Gastroesophageal sphincter (tissue), 4 donors: ENCODE measurements around the gene LOXHD1. TPM values are rescaled to one million over a fixed set of nuclear protein-coding genes. Genes with fewer than 3 reads are reported as not detected.

Experiments used
- ATAC-seq: fragments of 150-250 bp; one replicate; pipeline ENCODE4 v1.9.1; 2016; ENCODE audit warnings: mild to moderate bottlenecking, moderate library complexity
- H3K27ac ChIP-seq, 4 donors: fragments of 200-600 bp; sonication (generic) in 3 of 4; 1 replicate in 3 of 4; 2 replicates in 1 of 4; pipeline ENCODE4 v1.5.1; 2016 to 2019
- H3K27me3 ChIP-seq: fragments of 200-600 bp; sonication (generic); one replicate; pipeline ENCODE4 v1.5.1; 2019
- H3K36me3 ChIP-seq, 2 donors: fragments of 200-600 bp; sonication (generic); one replicate each; pipeline ENCODE4 v1.5.1; 2019; ENCODE audit warnings: control low read depth in 1 of 2
- H3K4me1 ChIP-seq, 3 donors: fragments of 200-600 bp; sonication (generic); 1 replicate in 2 of 3; 2 replicates in 1 of 3; pipeline ENCODE4 v1.5.1; 2016 to 2019; ENCODE audit warnings: control low read depth in 2 of 3
- H3K4me3 ChIP-seq, 2 donors: fragments of 200-600 bp; sonication (generic); one replicate each; pipeline ENCODE4 v1.5.1; 2019; ENCODE audit warnings: mild to moderate bottlenecking in 1 of 2, moderate library complexity in 1 of 2
- H3K9me3 ChIP-seq, 3 donors: fragments of 200-600 bp; sonication (generic); one replicate each; pipeline ENCODE4 v1.5.1; 2017 to 2019; ENCODE audit warnings: control low read depth in 2 of 3
- EP300 ChIP-seq: sonication (generic); formaldehyde crosslinking; IDR thresholded peaks from one replicate; pipeline ENCODE4 v1.6.1; 2017; ENCODE audit warnings: antibody characterized with exemption, mild to moderate bottlenecking
- POLR2A ChIP-seq, 2 donors: fragments of 450-650 bp; IDR thresholded peaks; one replicate each; pipeline ENCODE4 v1.6.1; 2017; ENCODE audit warnings: antibody characterized with exemption in 2 of 2, mild to moderate bottlenecking in 2 of 2, moderate library complexity in 1 of 2
- POLR2AphosphoS5 ChIP-seq: sonication (generic); formaldehyde crosslinking; IDR thresholded peaks from one replicate; pipeline ENCODE4 v1.6.1; 2017; ENCODE audit warnings: antibody characterized with exemption
- WGBS, 2 donors: methylation state at CpG; one replicate each; pipeline ENCODE4 v1.1.5; 2018; ENCODE audit warnings: low coverage in 1 of 2; 5-methylcytosine and 5-hydroxymethylcytosine counted together
- total RNA-seq, 4 donors: library from RNA; depleted of rRNA; stranded (reverse); fragments of >200 nt; gene quantifications; one replicate each; pipeline ENCODE4 v1.1.0, GENCODE V29; 2016
- TF ChIP-seq, protein P1 (sequence below), 4 experiments: fragments of 200-600 bp in 2 of 4; fragments of 450-650 bp in 2 of 4; sonication (generic) in 1 of 4; IDR thresholded peaks; one replicate each; pipeline ENCODE4 v1.5.1; 2017 to 2019; ENCODE audit warnings: antibody characterized with exemption in 4 of 4, mild to moderate bottlenecking in 2 of 4, moderate library complexity in 2 of 4

Gene LOXHD1
- total RNA-seq, 4 donors from 2014 or later: 0.15 to 0.27 TPM; not detected in 2

DNA sequence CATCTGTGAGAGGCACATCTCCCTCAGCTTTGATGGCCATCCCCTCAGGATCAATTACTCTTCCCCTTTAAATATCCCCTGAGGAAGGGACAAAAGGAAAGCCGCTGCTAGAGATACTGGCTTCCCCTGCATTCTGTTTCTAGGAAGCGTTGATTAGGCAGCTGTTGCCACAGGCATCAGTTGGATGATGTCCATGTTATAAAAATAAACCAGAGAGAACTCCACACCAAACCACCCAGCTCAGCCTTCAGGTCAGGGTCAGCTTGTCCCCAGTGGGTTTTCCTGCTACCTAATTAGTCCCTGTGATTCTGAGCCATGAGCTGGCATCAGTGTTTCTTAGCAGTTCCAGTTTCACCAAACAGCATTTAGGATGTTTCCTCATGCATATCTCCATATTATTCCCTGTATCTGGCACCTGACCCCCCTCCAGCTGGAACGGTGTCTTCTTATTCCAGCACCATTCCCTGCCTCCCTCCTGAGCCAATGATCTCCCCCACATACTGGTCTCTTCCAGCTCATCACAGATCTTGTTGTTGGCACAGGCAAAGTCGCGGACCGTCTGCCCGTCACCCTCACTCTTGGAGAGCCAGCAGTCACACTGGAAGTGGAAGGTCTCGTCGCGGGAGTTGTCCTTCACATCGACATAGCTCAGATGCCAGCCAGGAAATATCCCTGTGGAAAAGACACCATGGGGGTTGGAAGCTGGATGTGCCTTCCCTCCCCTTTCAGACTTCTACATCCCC is 168.4 kb downstream of the LOXHD1 start:
- Histone ChIP-seq H3K27me3 (peaks cover 23% of the 10 kb centered on the region), H3K9me3 (no peaks in the 10 kb centered on the region), H3K27ac (no peak overlapping the region), H3K4me1 (no peaks in the 10 kb centered on the region), H3K36me3 (no peaks in the 10 kb centered on the region), H3K4me3 (no peak overlapping the region)
- no peak for ATAC-seq
- TF ChIP-seq EP300 (no peak), POLR2A (IDR thresholded peaks at IDR 0.05) (no peak), POLR2AphosphoS5 (no peak)
- TF ChIP-seq, protein P1, sequence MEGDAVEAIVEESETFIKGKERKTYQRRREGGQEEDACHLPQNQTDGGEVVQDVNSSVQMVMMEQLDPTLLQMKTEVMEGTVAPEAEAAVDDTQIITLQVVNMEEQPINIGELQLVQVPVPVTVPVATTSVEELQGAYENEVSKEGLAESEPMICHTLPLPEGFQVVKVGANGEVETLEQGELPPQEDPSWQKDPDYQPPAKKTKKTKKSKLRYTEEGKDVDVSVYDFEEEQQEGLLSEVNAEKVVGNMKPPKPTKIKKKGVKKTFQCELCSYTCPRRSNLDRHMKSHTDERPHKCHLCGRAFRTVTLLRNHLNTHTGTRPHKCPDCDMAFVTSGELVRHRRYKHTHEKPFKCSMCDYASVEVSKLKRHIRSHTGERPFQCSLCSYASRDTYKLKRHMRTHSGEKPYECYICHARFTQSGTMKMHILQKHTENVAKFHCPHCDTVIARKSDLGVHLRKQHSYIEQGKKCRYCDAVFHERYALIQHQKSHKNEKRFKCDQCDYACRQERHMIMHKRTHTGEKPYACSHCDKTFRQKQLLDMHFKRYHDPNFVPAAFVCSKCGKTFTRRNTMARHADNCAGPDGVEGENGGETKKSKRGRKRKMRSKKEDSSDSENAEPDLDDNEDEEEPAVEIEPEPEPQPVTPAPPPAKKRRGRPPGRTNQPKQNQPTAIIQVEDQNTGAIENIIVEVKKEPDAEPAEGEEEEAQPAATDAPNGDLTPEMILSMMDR (IDR thresholded peaks at IDR 0.05): no peak
- 57 to 78% methylated on average over 1 to 10 of the region's 11 CpGs for WGBS, 2 donors

DNA sequence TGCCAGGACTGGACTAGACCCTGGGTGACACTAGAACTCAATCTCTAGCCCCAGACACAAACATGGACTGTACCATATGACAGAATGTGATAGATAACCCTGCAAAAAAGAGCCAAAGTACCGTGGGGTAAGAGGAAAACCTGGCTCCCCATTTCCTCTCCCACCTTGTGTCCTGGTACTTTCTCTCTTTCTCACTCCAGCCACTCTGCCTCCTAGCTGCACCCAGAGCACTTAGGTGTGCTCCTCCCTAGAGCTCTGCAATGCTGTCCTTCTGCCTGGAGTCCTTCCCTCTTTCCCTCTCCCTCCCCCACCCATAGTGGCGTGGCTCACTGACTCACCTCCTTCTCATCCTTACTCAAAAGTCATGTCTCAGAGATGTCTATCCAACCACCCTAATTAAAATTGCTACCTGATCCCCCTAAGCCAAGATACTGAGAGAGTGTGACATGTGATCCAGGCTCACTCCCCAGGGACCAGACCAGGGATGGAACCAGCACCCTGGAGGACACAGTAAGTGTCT is 171.3 kb downstream of the LOXHD1 start:
- WGBS, 2 donors: 28 to 56% methylated on average over 2 of the region's 2 CpGs
- Histone ChIP-seq H3K27me3 (peaks cover 23% of the 10 kb centered on the region), H3K27ac (no peak overlapping the region)

DNA sequence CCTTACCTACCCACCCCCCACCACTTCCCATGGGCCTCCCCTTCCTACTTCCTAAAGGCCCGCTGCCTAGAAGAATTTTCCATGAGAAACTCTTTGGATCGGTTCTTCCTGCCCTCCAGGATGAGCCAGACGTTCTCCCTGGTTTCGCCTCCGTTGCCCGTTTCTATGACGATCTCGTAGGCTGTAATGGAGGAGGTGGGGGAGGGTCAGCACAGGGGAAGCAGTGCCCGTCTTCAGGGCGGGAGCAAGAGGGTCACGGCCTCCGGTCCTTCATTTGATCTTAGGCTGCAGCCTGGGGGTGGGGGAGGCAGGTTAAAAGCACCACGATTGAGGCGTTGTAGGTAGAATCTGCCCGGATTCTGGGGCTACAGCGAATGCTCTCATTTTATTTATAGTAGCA is 172.0 kb downstream of the LOXHD1 start:
- peaks cover 0 to 11% (median 0%) of the 10 kb centered on the region in 3 donors for H3K9me3 ChIP-seq
- H3K27me3 ChIP-seq: peaks cover 23% of the 10 kb centered on the region
- TF ChIP-seq POLR2AphosphoS5: no peak
- TF ChIP-seq EP300: no peak
- TF ChIP-seq POLR2A (IDR thresholded peaks at IDR 0.05): no peak
- TF ChIP-seq, protein P1 (IDR thresholded peaks at IDR 0.05): no peak
- H3K36me3 ChIP-seq: no peaks in the 10 kb centered on the region
- H3K27ac ChIP-seq: no peak overlapping the region
- peaks cover 0 to 9% (median 0%) of the 10 kb centered on the region in 3 donors for H3K4me1 ChIP-seq
- no peak overlapping the region for H3K4me3 ChIP-seq
- ATAC-seq: no peak
- 17 to 51% methylated on average over 7 to 13 of the region's 16 CpGs for WGBS, 2 donors

More for the DNA sequence above, 171.3 kb downstream of the LOXHD1 start:
- Histone ChIP-seq H3K4me3 (no peak overlapping the region), H3K4me1 (peaks cover 0 to under 1% (median 0%) of the 10 kb centered on the region in 3 donors), H3K9me3 (peaks cover 0 to 11% (median 0%) of the 10 kb centered on the region in 3 donors), H3K36me3 (no peaks in the 10 kb centered on the region)
- no peak for ATAC-seq
- TF ChIP-seq EP300 (no peak), POLR2A (IDR thresholded peaks at IDR 0.05) (no peak), POLR2AphosphoS5 (no peak)
- TF ChIP-seq, protein P1 (IDR thresholded peaks at IDR 0.05): no peak

DNA sequence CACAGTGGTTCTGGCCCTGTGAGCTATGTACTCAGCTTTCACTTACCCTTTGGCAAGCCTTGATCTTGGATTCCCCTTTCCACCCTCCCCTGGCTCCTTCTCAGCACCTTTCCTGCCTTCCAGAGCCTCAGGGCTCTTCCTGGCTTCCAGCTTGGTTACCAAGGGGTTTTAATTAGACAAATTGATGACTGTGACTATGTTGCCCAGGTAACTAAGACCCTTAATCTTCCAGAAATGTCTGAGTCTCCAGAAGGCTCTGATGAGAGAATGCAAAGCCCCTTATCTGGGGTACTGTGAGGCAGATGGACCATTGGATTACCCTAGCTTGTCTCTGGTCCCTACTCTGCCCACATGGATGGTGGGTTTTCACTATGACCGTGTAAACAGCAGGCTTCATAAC is 174.2 kb downstream of the LOXHD1 start:
- H3K9me3 ChIP-seq: peaks cover 0 to 11% (median 0%) of the 10 kb centered on the region in 3 donors
- H3K4me1 ChIP-seq: peaks cover 0 to 10% (median 0%) of the 10 kb centered on the region in 3 donors
- no peak overlapping the region for H3K27ac ChIP-seq
- ATAC-seq: no peak
- TF ChIP-seq POLR2A (IDR thresholded peaks at IDR 0.05) (no peak), EP300 (no peak), POLR2AphosphoS5 (no peak)
- TF ChIP-seq, protein P1 (IDR thresholded peaks at IDR 0.05): no peak
- H3K36me3 ChIP-seq: no peaks in the 10 kb centered on the region
- 88 to 89% methylated on average over 1 of the region's 1 CpG for WGBS, 2 donors
- no peak overlapping the region for H3K4me3 ChIP-seq
- H3K27me3 ChIP-seq: peaks cover 23% of the 10 kb centered on the region

DNA sequence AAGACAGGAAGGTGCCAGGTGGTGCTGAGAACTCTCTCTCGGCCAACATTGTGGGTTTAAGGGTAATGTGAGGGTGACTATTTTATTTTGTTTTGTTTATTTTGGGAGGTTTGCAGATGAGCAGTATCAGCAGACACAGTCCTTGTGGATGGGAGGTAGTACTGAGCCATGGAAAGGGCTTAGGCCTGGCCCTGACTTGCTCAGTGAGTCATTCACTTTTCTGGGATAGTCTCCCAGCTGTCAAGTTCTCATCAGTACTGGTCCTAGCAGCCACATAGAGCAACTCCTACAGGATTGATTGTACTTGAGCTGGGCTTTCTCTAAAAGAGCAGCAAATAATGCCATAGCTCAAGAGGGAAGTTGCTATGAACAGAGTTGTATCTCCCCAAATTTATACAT is 175.2 kb downstream of the LOXHD1 start:
- H3K27me3 ChIP-seq: peaks cover 23% of the 10 kb centered on the region
- no peak for ATAC-seq
- no peak overlapping the region for H3K27ac ChIP-seq
- no peak overlapping the region for H3K4me3 ChIP-seq
- no peak for TF ChIP-seq POLR2AphosphoS5
- no peak for TF ChIP-seq EP300
- TF ChIP-seq, protein P1 (IDR thresholded peaks at IDR 0.05): no peak
- no peak for TF ChIP-seq POLR2A (IDR thresholded peaks at IDR 0.05)
- no peaks in the 10 kb centered on the region for H3K36me3 ChIP-seq
- H3K9me3 ChIP-seq: peaks cover 0 to 11% (median 0%) of the 10 kb centered on the region in 3 donors
- peaks cover 0 to 10% (median 0%) of the 10 kb centered on the region in 3 donors for H3K4me1 ChIP-seq
- WGBS, 2 donors: no CpG with 5 or more reads among the region's 1 CpG
